HG03135 (cell line): ENCODE measurements around the gene UBTD1.

Source experiments
- ATAC-seq: cut with Tn5 transposase; IDR thresholded peaks from one replicate; pipeline ENCODE4 v1.9.1; 2021; ENCODE audit warnings: mild to moderate bottlenecking, moderate library complexity; ENCODE audit not compliant: unreplicated experiment

The UBTD1 gene

DNA sequence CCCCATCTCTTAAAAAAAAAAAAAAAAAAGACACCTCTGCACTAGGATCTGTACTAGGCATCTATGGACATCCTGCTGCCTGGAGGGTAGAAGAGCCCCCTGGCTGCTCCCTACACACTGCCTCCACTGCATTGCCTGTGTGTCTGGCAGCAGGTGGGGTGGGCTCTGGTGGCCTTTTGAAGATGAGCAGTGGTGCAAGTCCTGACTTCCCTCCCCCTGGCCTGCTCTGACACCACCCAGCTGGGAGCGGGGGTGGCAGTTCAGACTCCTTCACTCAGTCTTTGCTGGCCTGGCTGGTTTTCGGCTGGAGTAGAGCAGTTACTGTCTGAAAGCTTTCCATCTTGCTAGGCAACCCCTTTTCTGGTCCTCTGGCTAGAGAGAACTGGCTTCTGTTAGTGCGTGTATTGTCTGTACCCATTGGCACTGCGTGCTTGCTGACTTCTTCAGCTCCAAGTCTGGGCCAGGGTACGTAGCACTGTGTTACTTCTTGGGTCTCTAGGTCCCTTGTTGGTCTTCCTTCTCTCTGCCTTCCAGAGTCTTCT is 108.4 kb downstream of the UBTD1 start:
- no peak for ATAC-seq

DNA sequence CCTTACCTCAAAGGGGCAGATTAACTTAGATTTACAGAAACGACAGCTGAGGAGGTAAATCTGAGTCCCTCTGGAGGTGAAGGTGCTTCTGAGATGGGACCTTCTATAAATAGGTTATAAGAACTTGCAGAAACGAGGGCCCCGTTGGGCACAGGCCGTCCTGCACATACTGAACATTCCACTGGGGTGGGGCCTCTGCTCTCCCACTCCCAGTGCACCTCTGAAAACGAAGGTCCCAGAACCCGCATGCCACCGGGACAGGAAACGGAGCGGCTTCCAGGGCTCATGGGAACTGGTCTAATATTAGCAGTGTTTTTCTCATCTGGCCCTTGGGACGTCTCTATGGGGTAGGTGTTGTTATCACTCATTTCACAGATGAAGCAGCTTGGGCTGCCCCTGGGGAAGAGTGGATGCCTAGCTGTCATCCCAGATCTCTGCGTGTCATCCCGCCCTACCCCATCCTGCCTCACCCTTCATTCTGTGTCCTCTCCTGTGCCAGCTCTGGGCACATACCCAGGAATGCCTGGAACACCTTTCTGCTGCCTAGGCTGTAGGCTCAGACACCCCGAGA is 110.4 kb downstream of the UBTD1 start:
- ATAC-seq = no peak

DNA sequence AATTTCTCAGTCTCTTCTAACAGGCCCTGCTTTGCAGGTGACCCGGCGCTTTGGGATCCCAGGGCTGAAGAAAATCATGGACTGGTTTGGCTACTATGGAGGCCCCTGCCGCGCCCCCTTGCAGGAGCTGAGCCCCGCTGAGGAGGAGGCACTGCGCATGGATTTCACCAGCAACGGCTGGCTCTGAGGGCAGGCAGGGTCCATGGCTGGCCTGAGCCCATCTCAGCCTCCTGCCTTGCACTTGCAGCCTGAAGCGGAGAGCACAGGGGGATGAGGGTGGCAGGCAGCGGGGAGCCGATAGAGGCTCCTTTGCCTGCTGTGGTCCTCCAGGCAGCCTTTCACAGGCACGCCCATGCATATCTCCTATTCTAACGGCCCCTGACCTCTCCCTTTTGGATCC is 112.7 kb downstream of the UBTD1 start:
- ATAC-seq = no peak

DNA sequence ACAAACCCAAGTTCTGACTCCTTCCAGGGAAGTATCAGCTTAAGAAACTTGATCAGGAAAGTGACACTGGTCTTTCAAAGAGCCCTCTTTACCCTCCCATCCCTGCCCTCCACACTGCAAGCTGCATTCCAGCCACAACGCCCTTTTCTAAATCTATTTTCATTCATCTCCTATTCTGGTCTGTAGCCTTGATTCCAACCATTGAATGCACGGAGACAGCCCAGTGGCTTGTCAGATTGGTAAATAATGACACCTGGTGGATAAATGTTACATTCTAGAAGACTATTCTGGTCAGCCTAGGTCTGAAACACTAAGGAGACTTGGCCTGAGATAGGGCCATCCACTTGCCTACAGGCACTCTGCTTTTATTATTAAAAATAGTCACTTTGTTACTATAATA is 113.7 kb downstream of the UBTD1 start:
- ATAC-seq = no peak

DNA sequence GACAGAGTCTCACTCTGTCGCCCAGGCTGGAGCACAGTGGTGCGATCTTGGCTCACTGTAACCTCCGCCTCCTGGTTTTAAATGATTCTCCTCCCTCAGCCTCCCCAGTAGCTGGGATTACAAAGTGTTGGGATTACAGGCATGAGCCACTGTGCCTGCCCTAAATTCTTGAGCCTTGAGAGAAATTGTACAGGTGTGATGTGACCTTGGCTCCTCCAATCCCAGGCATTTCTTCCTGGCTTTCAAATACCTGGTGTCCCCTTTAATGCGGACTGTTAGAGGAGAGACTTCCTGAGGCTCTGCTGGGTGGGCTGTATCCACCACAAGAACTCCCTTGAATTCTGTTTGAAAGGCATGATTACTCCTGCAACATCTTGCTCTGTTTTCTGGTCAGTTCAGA is 119.6 kb downstream of the UBTD1 start:
- ATAC-seq = no peak

DNA sequence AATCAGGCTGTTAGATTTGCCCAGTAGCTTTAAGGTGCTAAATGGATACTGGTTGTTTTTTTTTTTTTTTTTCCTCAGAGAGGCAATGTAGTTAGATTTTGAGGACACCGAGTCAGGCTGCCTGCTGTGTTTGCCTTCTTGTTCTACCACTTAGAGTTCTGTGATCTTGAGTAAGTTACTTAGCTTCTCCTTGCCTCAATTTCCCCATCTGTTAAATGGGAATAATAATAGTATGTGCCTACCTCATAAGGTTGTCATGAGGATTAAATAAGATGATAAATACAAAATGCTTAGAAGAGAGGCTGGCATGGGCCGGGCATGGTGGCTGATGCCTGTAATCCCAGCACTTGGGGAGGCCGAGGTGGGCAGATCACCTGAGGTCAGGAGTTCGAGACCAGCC is 120.0 kb downstream of the UBTD1 start:
- no peak for ATAC-seq
